ENCODE results near the gene POU2F1. TPM values are rescaled to one million over a fixed set of nuclear protein-coding genes. Genes with fewer than 3 reads are reported as not detected.

Gene POU2F1
- total and polyA plus RNA-seq, 2 donors (not counting 1 experiment from before 2014, with no cell fraction given): 5.2 to 48.8 TPM

DNA sequence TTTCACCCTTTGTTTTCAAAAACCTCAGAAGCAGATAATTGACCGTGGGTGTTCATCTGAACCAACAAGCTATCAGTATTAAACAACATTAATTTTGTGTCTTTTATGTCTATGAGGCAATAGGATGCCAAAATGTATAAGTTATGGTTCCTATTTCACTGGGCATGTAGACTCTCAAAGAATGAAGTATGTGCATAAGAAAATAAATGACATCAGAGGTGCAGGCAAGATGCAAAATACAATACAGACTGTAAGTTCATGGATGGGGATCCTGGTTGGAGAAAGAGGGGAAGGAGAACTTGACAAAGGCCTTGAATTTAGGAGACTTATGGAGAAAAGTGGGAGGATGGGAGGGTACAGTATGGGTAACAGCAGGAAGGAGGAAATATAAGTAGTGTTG lies 23.4 kb upstream of the POU2F1 start:
- DNase-seq: no peak
- no peak for ATAC-seq (ENCODE audit: low read depth)
- CTCF ChIA-PET: interaction anchor here (0.6 kb wide), 1 partner anchor 25 kb away, joined by 3 read pairs; no protein-coding TSS in a partner anchor
- no peaks in the 10 kb centered on the region for H3K27me3 ChIP-seq (replicated peaks in 1 of 4; ENCODE audit: control extremely low read depth in 1 of 4, control insufficient read depth in 3 of 4, insufficient read depth in 4 of 4, low read length in 3 of 4)
- no peaks in the 10 kb centered on the region for H3K36me3 ChIP-seq (replicated peaks in 1 of 2; ENCODE audit: control extremely low read depth in 1 of 2, control insufficient read depth in 1 of 2, extremely low read depth in 1 of 2, insufficient read depth in 2 of 2, low read length in 1 of 2)
- no peaks in the 10 kb centered on the region for H3K79me2 ChIP-seq (ENCODE audit: control insufficient read depth, insufficient read depth, low read length)
- no peak overlapping the region for H2AFZ ChIP-seq (ENCODE audit: insufficient read depth, low read depth, low read length, poor library complexity, severe bottlenecking)
- no peak overlapping the region for H3K27ac ChIP-seq (ENCODE audit: low read length in 2 of 2)
- H3K9me3 Mint-ChIP-seq (ENCODE audit: insufficient read depth): no peaks in the 10 kb centered on the region
- no peaks in the 10 kb centered on the region for H3K9me3 ChIP-seq (ENCODE audit: control extremely low read depth in 1 of 3, control insufficient read depth in 2 of 3, insufficient read depth in 1 of 3, low read length in 2 of 3)
- no peaks in the 10 kb centered on the region for H4K20me1 ChIP-seq (ENCODE audit: control insufficient read depth, insufficient read depth, low read length, poor library complexity, severe bottlenecking)
- no peaks in the 10 kb centered on the region for H3K4me1 Mint-ChIP-seq
- no peak overlapping the region for H3K4me3 ChIP-seq (ENCODE audit: control extremely low read depth in 1 of 5, extremely low read depth in 1 of 5, insufficient read depth in 1 of 5, low read depth in 2 of 5, low read length in 4 of 5)
- peaks cover 6% of the 10 kb centered on the region for H3K27me3 Mint-ChIP-seq
- no peak overlapping the region for H3K27ac Mint-ChIP-seq
- no peak overlapping the region for H3K4me2 ChIP-seq (replicated peaks; ENCODE audit: low read depth, low read length, poor library complexity, severe bottlenecking)
- H3K4me3 Mint-ChIP-seq: no peak overlapping the region
- TF ChIP-seq EZH2 (IDR thresholded peaks at IDR 0.05; ENCODE audit: borderline replicate concordance, insufficient read depth, low read depth, low read length, poor library complexity, severe bottlenecking): no peak
- TF ChIP-seq, protein P1, sequence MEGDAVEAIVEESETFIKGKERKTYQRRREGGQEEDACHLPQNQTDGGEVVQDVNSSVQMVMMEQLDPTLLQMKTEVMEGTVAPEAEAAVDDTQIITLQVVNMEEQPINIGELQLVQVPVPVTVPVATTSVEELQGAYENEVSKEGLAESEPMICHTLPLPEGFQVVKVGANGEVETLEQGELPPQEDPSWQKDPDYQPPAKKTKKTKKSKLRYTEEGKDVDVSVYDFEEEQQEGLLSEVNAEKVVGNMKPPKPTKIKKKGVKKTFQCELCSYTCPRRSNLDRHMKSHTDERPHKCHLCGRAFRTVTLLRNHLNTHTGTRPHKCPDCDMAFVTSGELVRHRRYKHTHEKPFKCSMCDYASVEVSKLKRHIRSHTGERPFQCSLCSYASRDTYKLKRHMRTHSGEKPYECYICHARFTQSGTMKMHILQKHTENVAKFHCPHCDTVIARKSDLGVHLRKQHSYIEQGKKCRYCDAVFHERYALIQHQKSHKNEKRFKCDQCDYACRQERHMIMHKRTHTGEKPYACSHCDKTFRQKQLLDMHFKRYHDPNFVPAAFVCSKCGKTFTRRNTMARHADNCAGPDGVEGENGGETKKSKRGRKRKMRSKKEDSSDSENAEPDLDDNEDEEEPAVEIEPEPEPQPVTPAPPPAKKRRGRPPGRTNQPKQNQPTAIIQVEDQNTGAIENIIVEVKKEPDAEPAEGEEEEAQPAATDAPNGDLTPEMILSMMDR (IDR thresholded peaks at IDR 0.05): no peak
- POLR2A ChIA-PET: no interaction called here
- intact Hi-C loops (cut with micrococcal nuclease): no loop called here
- no CpG with 5 or more reads among the region's 1 CpG for WGBS (ENCODE audit: insufficient coverage)
- H3K4me1 ChIP-seq (ENCODE audit: control insufficient read depth in 2 of 2, insufficient read depth in 2 of 2, low read length in 2 of 2): no peaks in the 10 kb centered on the region
- H3K9ac ChIP-seq (ENCODE audit: low read length): no peak overlapping the region

GRCh38 chr1:167197692-167198091 lies 23.0 kb upstream of the POU2F1 start:
- H2AFZ ChIP-seq (ENCODE audit: insufficient read depth, low read depth, low read length, poor library complexity, severe bottlenecking): no peak overlapping the region
- no peak overlapping the region for H3K4me3 ChIP-seq (ENCODE audit: control extremely low read depth in 1 of 5, extremely low read depth in 1 of 5, insufficient read depth in 1 of 5, low read depth in 2 of 5, low read length in 4 of 5)
- H3K4me1 ChIP-seq (ENCODE audit: control insufficient read depth in 2 of 2, insufficient read depth in 2 of 2, low read length in 2 of 2): no peaks in the 10 kb centered on the region
- H3K27ac ChIP-seq (ENCODE audit: low read length in 2 of 2): no peak overlapping the region
- no peaks in the 10 kb centered on the region for H3K27me3 ChIP-seq (replicated peaks in 1 of 4; ENCODE audit: control extremely low read depth in 1 of 4, control insufficient read depth in 3 of 4, insufficient read depth in 4 of 4, low read length in 3 of 4)
- Mint-ChIP-seq H3K27me3 (peaks cover 4% of the 10 kb centered on the region), H3K4me1 (no peaks in the 10 kb centered on the region), H3K9me3 (ENCODE audit: insufficient read depth) (no peaks in the 10 kb centered on the region), H3K4me3 (no peak overlapping the region), H3K27ac (no peak overlapping the region)
- H3K36me3 ChIP-seq (replicated peaks in 1 of 2; ENCODE audit: control extremely low read depth in 1 of 2, control insufficient read depth in 1 of 2, extremely low read depth in 1 of 2, insufficient read depth in 2 of 2, low read length in 1 of 2): no peaks in the 10 kb centered on the region
- intact Hi-C loops (cut with micrococcal nuclease): no loop called here
- H3K4me2 ChIP-seq (replicated peaks; ENCODE audit: low read depth, low read length, poor library complexity, severe bottlenecking): no peak overlapping the region
- H4K20me1 ChIP-seq (ENCODE audit: control insufficient read depth, insufficient read depth, low read length, poor library complexity, severe bottlenecking): no peaks in the 10 kb centered on the region
- TF ChIP-seq, protein P1 (IDR thresholded peaks at IDR 0.05): no peak
- TF ChIP-seq EZH2 (IDR thresholded peaks at IDR 0.05; ENCODE audit: borderline replicate concordance, insufficient read depth, low read depth, low read length, poor library complexity, severe bottlenecking): no peak
- POLR2A ChIA-PET: no interaction called here
- no peak for DNase-seq
- no peaks in the 10 kb centered on the region for H3K79me2 ChIP-seq (ENCODE audit: control insufficient read depth, insufficient read depth, low read length)
- no peak overlapping the region for H3K9ac ChIP-seq (ENCODE audit: low read length)
- no peaks in the 10 kb centered on the region for H3K9me3 ChIP-seq (ENCODE audit: control extremely low read depth in 1 of 3, control insufficient read depth in 2 of 3, insufficient read depth in 1 of 3, low read length in 2 of 3)
- no peak for ATAC-seq (ENCODE audit: low read depth)
- CTCF ChIA-PET: interaction anchor here (0.6 kb wide), 1 partner anchor 25 kb away, joined by 3 read pairs; no protein-coding TSS in a partner anchor
- 100% methylated on average over 2 of the region's 4 CpGs for WGBS (ENCODE audit: insufficient coverage)
